WTC11 (cell line): Measurements from ENCODE around the gene CFAP74. TPM values are rescaled to one million over a fixed set of nuclear protein-coding genes. Genes with fewer than 3 reads are reported as not detected.

Experiments used
- ATAC-seq: fragments of 200-7000 bp; cut with Tn5 transposase; 2 replicates; pipeline ENCODE4 v1.10.0; 2021; ENCODE audit warnings: mild to moderate bottlenecking, moderate library complexity
- CTCF ChIA-PET: fragments of 300-600 bp; sonication (Branson Sonifier 250); formaldehyde crosslinking; loops from one replicate; lab custom pipeline; 2021; ENCODE audit warnings: antibody characterized with exemption; lab: Charles Lee
- POLR2A ChIA-PET: fragments of 350-600 bp; sonication (Branson Sonifier 250); formaldehyde crosslinking; loops from one replicate; lab custom pipeline; 2021; ENCODE audit warnings: antibody characterized with exemption; lab: Charles Lee
- DNase-seq: peaks from one replicate; pipeline ENCODE4 v3.0.0; 2021; ENCODE audit warnings: low spot score
- H3K27ac Mint-ChIP-seq: 2 replicates; pipeline ENCODE4 v1.8.0; 2021; ENCODE audit warnings: mixed read lengths
- H3K27me3 Mint-ChIP-seq: 2 replicates; pipeline ENCODE4 v1.8.0; 2021; ENCODE audit warnings: low read depth, mild to moderate bottlenecking, moderate library complexity, mixed read lengths
- H3K36me3 Mint-ChIP-seq: 2 replicates; pipeline ENCODE4 v1.8.0; 2021; ENCODE audit warnings: mixed read lengths
- H3K4me1 Mint-ChIP-seq: 2 replicates; pipeline ENCODE4 v1.8.0; 2022; ENCODE audit warnings: mixed read lengths
- H3K4me3 Mint-ChIP-seq: 2 replicates; pipeline ENCODE4 v1.8.0; 2021; ENCODE audit warnings: mild to moderate bottlenecking, moderate library complexity, mixed read lengths
- H3K9me3 Mint-ChIP-seq: 2 replicates; pipeline ENCODE4 v1.8.0; 2021; ENCODE audit warnings: mixed read lengths
- CBFB ChIP-seq: sonication (generic); formaldehyde crosslinking; IDR thresholded peaks from 2 replicates; pipeline ENCODE4 v1.8.1; 2022; ENCODE audit warnings: mild to moderate bottlenecking, low read depth, missing genetic modification reagents
- GRHL2 ChIP-seq: fragments of 250-450 bp; sonication (Bioruptor Pico); IDR thresholded peaks from 2 replicates; pipeline ENCODE4 v1.8.0; 2022; ENCODE audit warnings: mild to moderate bottlenecking, moderate library complexity; ENCODE audit not compliant: insufficient replicate concordance, severe bottlenecking
- SP1 ChIP-seq: sonication (generic); formaldehyde crosslinking; conservative IDR thresholded peaks from 2 replicates; pipeline ENCODE4 v1.8.1; 2022; ENCODE audit warnings: missing genetic modification reagents
- TP53 ChIP-seq: sonication (generic); formaldehyde crosslinking; IDR thresholded peaks from 2 replicates; pipeline ENCODE4 v1.8.1; 2023; ENCODE audit warnings: mild to moderate bottlenecking, missing genetic modification reagents
- ZNF121 ChIP-seq: sonication (generic); formaldehyde crosslinking; IDR thresholded peaks from 2 replicates; pipeline ENCODE4 v1.8.0; 2023; ENCODE audit warnings: missing genetic modification reagents
- ZNF138 ChIP-seq: sonication (generic); formaldehyde crosslinking; conservative IDR thresholded peaks from 2 replicates; pipeline ENCODE4 v1.8.1; 2022; ENCODE audit warnings: mild to moderate bottlenecking, moderate library complexity, missing genetic modification reagents
- ZNF219 ChIP-seq: sonication (generic); formaldehyde crosslinking; IDR thresholded peaks from 2 replicates; pipeline ENCODE4 v1.8.0; 2023; ENCODE audit warnings: missing genetic modification reagents, mild to moderate bottlenecking, borderline replicate concordance
- ZNF671 ChIP-seq: fragments of 250-450 bp; sonication (Bioruptor Pico); IDR thresholded peaks from 2 replicates; pipeline ENCODE4 v1.8.0; 2021; ENCODE audit warnings: mild to moderate bottlenecking
- total RNA-seq: library from RNA; stranded (reverse); gene quantifications from 3 replicates; pipeline ENCODE4 v1.2.3, GENCODE V29; 2021
- TF ChIP-seq, protein P1 (sequence below): fragments of 250-450 bp; sonication (Bioruptor Pico); conservative IDR thresholded peaks from 2 replicates; pipeline ENCODE4 v1.9.0; 2021; ENCODE audit warnings: mild to moderate bottlenecking
- TF ChIP-seq, protein P2 (sequence below): sonication (generic); formaldehyde crosslinking; IDR thresholded peaks from 2 replicates; pipeline ENCODE4 v1.8.1; 2023; ENCODE audit warnings: mild to moderate bottlenecking, missing genetic modification reagents, moderate library complexity
- TF ChIP-seq, protein P3 (sequence below): sonication (generic); formaldehyde crosslinking; IDR thresholded peaks from 2 replicates; pipeline ENCODE4 v1.8.0; 2022; ENCODE audit warnings: mild to moderate bottlenecking, missing genetic modification reagents
- TF ChIP-seq, protein P4 (sequence below): sonication (generic); formaldehyde crosslinking; IDR thresholded peaks from 2 replicates; pipeline ENCODE4 v1.8.1; 2022; ENCODE audit warnings: missing genetic modification reagents, borderline replicate concordance
- TF ChIP-seq, protein P5 (sequence below): sonication (generic); formaldehyde crosslinking; IDR thresholded peaks from 2 replicates; pipeline ENCODE4 v1.8.0; 2023; ENCODE audit warnings: mild to moderate bottlenecking, missing genetic modification reagents
- TF ChIP-seq, protein P6 (sequence below): sonication (generic); formaldehyde crosslinking; IDR thresholded peaks from 2 replicates; pipeline ENCODE4 v1.8.1; 2023; ENCODE audit warnings: mild to moderate bottlenecking, missing genetic modification reagents

CFAP74 gene
- total RNA-seq, 1 experiment from 2014 or later: 0.35 TPM

DNA sequence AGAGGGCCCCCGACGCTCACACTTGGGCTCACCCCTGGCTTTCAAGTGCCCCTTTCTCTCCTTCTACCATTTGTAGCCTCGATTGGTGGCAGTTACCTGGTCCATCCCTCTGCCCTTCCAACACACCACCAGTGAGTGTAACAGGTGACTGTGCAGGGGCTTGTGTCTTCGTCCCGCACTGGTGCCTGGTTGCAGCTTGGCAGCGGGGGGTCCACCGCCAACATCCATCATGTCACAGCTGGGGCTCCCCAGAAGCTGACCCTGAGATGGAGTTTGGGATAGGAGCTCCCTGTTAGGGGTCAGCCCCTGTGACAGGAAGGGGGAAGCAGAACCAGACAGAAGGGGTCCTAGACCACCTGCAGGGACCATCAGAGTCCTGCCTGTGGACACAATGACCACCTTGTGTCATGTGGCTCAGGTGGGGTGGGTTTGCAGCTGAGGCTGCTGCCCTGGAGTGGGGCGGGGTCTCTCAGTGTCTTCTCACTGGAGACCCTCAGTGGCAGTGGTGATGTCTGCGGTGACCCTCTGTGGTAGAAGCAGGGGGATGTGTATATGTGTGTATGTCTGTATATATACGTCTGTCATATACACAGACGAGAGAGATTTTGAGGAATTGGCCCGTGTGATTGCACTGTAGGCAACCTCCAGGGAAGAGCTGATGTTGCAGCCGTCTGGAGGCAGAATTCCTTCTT lies 92.1 kb downstream of the CFAP74 start:
- no peak for ATAC-seq
- Mint-ChIP-seq H3K36me3 (no peaks in the 10 kb centered on the region), H3K4me3 (no peak overlapping the region), H3K27ac (peak overlapping the region; percentile 84; the same call in 1 of the 2 replicates), H3K4me1 (peaks cover 15% of the 10 kb centered on the region), H3K27me3 (no peaks in the 10 kb centered on the region; the same call in 1 of the 2 replicates), H3K9me3 (no peaks in the 10 kb centered on the region)
- ChIA-PET POLR2A (no interaction called here), CTCF (interaction anchor here (0.6 to 1.4 kb wide), 4 partner anchors 14 to 138 kb away, joined by 3 to 6 read pairs (median 3); no protein-coding TSS in a partner anchor)
- no peak for DNase-seq
- TF ChIP-seq ZNF671 (CRISPR knock-in tag) (no peak), ZNF138 (CRISPR knock-in tag) (no peak), TP53 (no peak), ZNF121 (CRISPR knock-in tag) (no peak)
- TF ChIP-seq, protein P1, sequence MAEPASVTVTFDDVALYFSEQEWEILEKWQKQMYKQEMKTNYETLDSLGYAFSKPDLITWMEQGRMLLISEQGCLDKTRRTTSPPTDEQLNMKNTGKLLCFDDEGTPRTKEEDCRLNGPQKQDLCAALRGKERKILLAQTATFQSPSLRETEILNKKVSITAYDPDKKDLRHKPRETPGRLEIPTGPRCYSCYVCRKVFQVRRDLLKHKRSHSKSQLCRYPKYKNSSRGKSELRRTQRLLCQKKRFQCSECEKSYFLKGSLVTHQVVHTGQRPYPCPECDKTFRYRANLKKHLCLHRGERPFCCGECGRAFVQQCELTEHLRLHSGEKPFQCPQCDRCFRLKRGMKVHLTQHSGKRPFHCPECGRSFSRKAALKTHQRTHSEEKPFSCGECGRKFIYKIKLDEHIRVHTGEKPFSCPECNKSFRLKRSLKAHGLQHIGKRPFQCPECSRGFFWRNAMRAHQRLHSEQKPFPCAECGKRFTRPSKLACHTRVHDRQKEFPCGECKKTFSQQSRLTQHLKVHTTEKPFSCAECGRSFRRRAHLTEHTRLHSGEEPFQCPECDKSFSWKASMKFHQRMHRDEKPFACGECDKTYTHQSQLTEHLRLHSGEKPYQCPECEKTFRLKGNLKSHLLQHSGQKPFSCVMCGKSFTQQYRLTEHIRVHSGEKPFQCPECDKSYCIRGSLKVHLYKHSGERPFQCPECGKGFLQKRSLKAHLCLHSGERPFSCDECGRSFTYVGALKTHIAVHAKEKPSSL (CRISPR knock-in tag): no peak
- TF ChIP-seq, protein P2, sequence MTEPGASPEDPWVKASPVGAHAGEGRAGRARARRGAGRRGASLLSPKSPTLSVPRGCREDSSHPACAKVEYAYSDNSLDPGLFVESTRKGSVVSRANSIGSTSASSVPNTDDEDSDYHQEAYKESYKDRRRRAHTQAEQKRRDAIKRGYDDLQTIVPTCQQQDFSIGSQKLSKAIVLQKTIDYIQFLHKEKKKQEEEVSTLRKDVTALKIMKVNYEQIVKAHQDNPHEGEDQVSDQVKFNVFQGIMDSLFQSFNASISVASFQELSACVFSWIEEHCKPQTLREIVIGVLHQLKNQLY (CRISPR knock-in tag): no peak
- TF ChIP-seq, protein P3, sequence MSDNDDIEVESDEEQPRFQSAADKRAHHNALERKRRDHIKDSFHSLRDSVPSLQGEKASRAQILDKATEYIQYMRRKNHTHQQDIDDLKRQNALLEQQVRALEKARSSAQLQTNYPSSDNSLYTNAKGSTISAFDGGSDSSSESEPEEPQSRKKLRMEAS (CRISPR knock-in tag): no peak

DNA sequence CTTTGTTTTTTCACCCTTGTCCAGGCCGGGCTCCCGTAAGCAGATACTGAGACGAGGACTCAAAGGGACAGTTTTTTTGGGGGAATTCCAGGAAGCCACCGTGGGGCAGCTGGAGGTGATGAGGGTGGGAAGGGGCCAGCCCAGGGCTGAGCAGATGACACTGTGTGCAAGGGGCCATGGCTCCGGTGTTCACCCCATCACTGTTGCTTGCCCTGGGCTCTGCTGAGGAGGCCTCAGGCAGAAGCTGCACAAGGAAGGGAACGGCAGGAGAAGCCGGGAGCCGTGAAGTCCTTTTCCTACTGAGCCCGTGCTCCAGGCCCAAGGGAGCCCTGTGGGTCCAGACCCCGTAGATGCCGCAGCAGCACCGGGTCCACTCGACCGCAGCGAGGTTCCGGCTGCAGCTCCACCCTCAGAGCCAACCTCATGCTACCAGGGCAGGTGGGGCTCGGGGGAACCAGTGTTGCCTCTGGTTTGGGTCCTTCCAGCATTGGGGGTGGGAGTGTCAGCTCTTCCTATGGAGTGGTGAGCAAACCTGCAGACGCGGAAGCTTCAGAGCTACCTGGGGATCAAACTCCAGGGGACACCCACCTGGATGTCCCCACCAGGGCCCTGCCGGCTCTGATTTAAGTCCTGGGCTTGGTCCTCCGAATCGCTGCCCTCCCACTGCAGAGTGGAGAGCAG lies 92.8 kb downstream of the CFAP74 start:
- TF ChIP-seq SP1 (CRISPR knock-in tag): no peak
- TF ChIP-seq, protein P3 (CRISPR knock-in tag): no peak
- TF ChIP-seq, protein P4, sequence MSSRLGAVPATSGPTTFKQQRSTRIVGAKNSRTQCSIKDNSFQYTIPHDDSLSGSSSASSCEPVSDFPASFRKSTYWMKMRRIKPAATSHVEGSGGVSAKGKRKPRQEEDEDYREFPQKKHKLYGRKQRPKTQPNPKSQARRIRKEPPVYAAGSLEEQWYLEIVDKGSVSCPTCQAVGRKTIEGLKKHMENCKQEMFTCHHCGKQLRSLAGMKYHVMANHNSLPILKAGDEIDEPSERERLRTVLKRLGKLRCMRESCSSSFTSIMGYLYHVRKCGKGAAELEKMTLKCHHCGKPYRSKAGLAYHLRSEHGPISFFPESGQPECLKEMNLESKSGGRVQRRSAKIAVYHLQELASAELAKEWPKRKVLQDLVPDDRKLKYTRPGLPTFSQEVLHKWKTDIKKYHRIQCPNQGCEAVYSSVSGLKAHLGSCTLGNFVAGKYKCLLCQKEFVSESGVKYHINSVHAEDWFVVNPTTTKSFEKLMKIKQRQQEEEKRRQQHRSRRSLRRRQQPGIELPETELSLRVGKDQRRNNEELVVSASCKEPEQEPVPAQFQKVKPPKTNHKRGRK: no peak
- TF ChIP-seq CBFB: no peak
- TF ChIP-seq, protein P5, sequence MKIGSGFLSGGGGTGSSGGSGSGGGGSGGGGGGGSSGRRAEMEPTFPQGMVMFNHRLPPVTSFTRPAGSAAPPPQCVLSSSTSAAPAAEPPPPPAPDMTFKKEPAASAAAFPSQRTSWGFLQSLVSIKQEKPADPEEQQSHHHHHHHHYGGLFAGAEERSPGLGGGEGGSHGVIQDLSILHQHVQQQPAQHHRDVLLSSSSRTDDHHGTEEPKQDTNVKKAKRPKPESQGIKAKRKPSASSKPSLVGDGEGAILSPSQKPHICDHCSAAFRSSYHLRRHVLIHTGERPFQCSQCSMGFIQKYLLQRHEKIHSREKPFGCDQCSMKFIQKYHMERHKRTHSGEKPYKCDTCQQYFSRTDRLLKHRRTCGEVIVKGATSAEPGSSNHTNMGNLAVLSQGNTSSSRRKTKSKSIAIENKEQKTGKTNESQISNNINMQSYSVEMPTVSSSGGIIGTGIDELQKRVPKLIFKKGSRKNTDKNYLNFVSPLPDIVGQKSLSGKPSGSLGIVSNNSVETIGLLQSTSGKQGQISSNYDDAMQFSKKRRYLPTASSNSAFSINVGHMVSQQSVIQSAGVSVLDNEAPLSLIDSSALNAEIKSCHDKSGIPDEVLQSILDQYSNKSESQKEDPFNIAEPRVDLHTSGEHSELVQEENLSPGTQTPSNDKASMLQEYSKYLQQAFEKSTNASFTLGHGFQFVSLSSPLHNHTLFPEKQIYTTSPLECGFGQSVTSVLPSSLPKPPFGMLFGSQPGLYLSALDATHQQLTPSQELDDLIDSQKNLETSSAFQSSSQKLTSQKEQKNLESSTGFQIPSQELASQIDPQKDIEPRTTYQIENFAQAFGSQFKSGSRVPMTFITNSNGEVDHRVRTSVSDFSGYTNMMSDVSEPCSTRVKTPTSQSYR (CRISPR knock-in tag): no peak
- TF ChIP-seq, protein P6, sequence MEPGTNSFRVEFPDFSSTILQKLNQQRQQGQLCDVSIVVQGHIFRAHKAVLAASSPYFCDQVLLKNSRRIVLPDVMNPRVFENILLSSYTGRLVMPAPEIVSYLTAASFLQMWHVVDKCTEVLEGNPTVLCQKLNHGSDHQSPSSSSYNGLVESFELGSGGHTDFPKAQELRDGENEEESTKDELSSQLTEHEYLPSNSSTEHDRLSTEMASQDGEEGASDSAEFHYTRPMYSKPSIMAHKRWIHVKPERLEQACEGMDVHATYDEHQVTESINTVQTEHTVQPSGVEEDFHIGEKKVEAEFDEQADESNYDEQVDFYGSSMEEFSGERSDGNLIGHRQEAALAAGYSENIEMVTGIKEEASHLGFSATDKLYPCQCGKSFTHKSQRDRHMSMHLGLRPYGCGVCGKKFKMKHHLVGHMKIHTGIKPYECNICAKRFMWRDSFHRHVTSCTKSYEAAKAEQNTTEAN (CRISPR knock-in tag): no peak
- no peak for TF ChIP-seq ZNF219 (CRISPR knock-in tag)
- no peak for TF ChIP-seq GRHL2
- peak overlapping the region; percentile 37; the same call in 1 of the 2 replicates for H3K27ac Mint-ChIP-seq
- DNase-seq (no peak), ATAC-seq (no peak)
- H3K36me3 Mint-ChIP-seq: no peaks in the 10 kb centered on the region
- ChIA-PET CTCF (interaction anchor here (0.6 to 5.0 kb wide), 7 partner anchors 12 to 139 kb away, joined by 3 to 53 read pairs (median 24); partner anchors contain the start of gene NADK), POLR2A (no interaction called here)
- no peaks in the 10 kb centered on the region; the same call in 1 of the 2 replicates for H3K27me3 Mint-ChIP-seq
- no peaks in the 10 kb centered on the region for H3K9me3 Mint-ChIP-seq
- peak overlapping the region; percentile 58; the same call in 1 of the 2 replicates for H3K4me3 Mint-ChIP-seq
- peaks cover 20% of the 10 kb centered on the region for H3K4me1 Mint-ChIP-seq
